ENCODE results near the gene NIPAL4.

- TF ChIP-seq POLR2AphosphoS5 (IDR thresholded peaks at IDR 0.05; ENCODE audit: low read depth, low read length) (no peak), CTCF (IDR thresholded peaks at IDR 0.05) (no peak), REST (IDR thresholded peaks at IDR 0.05; ENCODE audit: insufficient read depth in 1 of 2, low read depth in 2 of 2, low read length in 1 of 2) (no peak), TCF7L2 (IDR thresholded peaks at IDR 0.05; ENCODE audit: low read depth, low read length) (no peak)
Measured at GRCh38 chr5:157504053-157504452, 44.0 kb downstream of the NIPAL4 start.
